HEK293T (cell line): ENCODE measurements around the gene ACER1.

Source experiments
- ARNT ChIP-seq: fragments of 450-650 bp; IDR thresholded peaks from 2 replicates; pipeline ENCODE4 v1.6.1; 2017; ENCODE audit warnings: mild to moderate bottlenecking
- BHLHE40 ChIP-seq: fragments of 450-650 bp; IDR thresholded peaks from 2 replicates; pipeline ENCODE4 v1.6.1; 2016; ENCODE audit warnings: mild to moderate bottlenecking, moderate library complexity, borderline replicate concordance
- ELF4 ChIP-seq: fragments of 450-650 bp; IDR thresholded peaks from 2 replicates; pipeline ENCODE4 v1.6.1; 2017; ENCODE audit warnings: antibody characterized with exemption
- FOXA1 ChIP-seq: fragments of 450-650 bp; IDR thresholded peaks from 2 replicates; pipeline ENCODE4 v1.6.1; 2016; ENCODE audit warnings: mild to moderate bottlenecking
- FOXM1 ChIP-seq: fragments of 450-650 bp; IDR thresholded peaks from 2 replicates; pipeline ENCODE4 v1.6.1; 2017; ENCODE audit warnings: mild to moderate bottlenecking, borderline replicate concordance
- HDGF ChIP-seq: fragments of 450-650 bp; IDR thresholded peaks from 2 replicates; pipeline ENCODE4 v1.6.1; 2017; ENCODE audit warnings: antibody characterized with exemption, borderline replicate concordance
- NFRKB ChIP-seq: fragments of 450-650 bp; IDR thresholded peaks from 2 replicates; pipeline ENCODE4 v1.6.1; 2016; ENCODE audit warnings: mild to moderate bottlenecking, moderate library complexity
- SP1 ChIP-seq: fragments of 450-650 bp; IDR thresholded peaks from 2 replicates; pipeline ENCODE4 v1.6.1; 2017
- SUZ12 ChIP-seq: fragments of 450-650 bp; IDR thresholded peaks from 2 replicates; pipeline ENCODE4 v1.6.1; 2016; ENCODE audit warnings: mild to moderate bottlenecking
- TARDBP ChIP-seq: fragments of 450-650 bp; IDR thresholded peaks from 2 replicates; pipeline ENCODE4 v1.6.1; 2016
- ZNF384 ChIP-seq: fragments of 450-650 bp; IDR thresholded peaks from 2 replicates; pipeline ENCODE4 v1.6.1; 2016

DNA sequence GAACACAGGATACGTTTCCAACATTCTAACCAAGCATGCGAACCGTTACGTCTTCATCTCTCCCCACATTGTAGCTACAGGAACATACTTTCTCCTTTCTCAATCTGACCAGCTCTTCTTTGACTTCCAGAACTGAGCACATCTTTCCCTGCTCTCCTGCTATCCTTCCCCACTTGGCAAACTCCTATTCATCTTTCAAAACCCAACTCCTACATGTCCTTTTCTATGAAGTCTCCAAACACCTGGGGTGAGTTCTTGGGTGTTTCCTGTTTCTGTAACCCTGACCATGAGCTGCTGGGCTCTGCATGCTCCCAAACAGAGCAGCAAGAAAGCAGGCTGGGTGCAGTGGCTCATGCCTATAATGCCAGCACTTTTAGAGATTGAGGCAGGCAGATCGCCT is 6.6 kb downstream of the ACER1 start:
- TF ChIP-seq SP1 = no peak
- no peak for TF ChIP-seq NFRKB
- no peak for TF ChIP-seq HDGF
- TF ChIP-seq FOXA1 = no peak
- no peak for TF ChIP-seq SUZ12
- TF ChIP-seq BHLHE40 = no peak
- no peak for TF ChIP-seq FOXM1
- no peak for TF ChIP-seq TARDBP
- no peak for TF ChIP-seq ARNT
- no peak for TF ChIP-seq ELF4
- TF ChIP-seq ZNF384 = no peak
